Measurements from ENCODE around the gene PRDX5.
"Not testable (repeated sequence)": the region's sequence is repeated elsewhere in the genome, so short reads cannot be mapped to it uniquely, and the experiment has no call there.

Gene PRDX5

GRCh38 chr11:64306563-64306875 is 11.4 kb upstream of the PRDX5 start:
- DNase-seq = no peak

- DNase-seq = no peak
These were observed 10.9 kb upstream of the PRDX5 start for GRCh38 chr11:64306876-64307622.

GRCh38 chr11:64307795-64308194 is 10.1 kb upstream of the PRDX5 start:
- not testable (repeated sequence) for DNase-seq

- no peak for DNase-seq
These were observed 5.0 kb upstream of the PRDX5 start for GRCh38 chr11:64312947-64313346.

- DNase-seq = no peak
These were observed 4.3 kb upstream of the PRDX5 start for GRCh38 chr11:64313491-64314145.

- no peak for DNase-seq
These were observed 3.6 kb upstream of the PRDX5 start for GRCh38 chr11:64314146-64314804.

GRCh38 chr11:64314805-64315561 is 2.9 kb upstream of the PRDX5 start:
- no peak for DNase-seq

GRCh38 chr11:64315667-64316526 is 2.0 kb upstream of the PRDX5 start:
- DNase-seq = not testable (repeated sequence)

- peak; percentile 40 to 41 for DNase-seq
These were observed 1.1 kb upstream of the PRDX5 start for GRCh38 chr11:64316672-64317324.

- peak; percentile 96 to 97 for DNase-seq
These were observed 478 bp upstream of the PRDX5 start, which contains the start of gene TRMT112 for GRCh38 chr11:64317325-64317960. TRMT112 (minus strand) TSS chr11:64317559; CDS start chr11:64317526, 33 bp downstream.

- no peak for DNase-seq
These were observed 1.1 kb downstream of the PRDX5 start for GRCh38 chr11:64318766-64319761.

GRCh38 chr11:64320556-64320955 is 2.6 kb downstream of the PRDX5 start:
- DNase-seq = no peak

GRCh38 chr11:64321026-64321425 is 3.1 kb downstream of the PRDX5 start:
- DNase-seq = no peak

- no peak for DNase-seq
These were observed 3.6 kb downstream of the PRDX5 start for GRCh38 chr11:64321533-64321932.

GRCh38 chr11:64322925-64323260 is 5.0 kb downstream of the PRDX5 start:
- no peak for DNase-seq

GRCh38 chr11:64323373-64323772 is 5.5 kb downstream of the PRDX5 start:
- no peak for DNase-seq

- not testable (repeated sequence) for DNase-seq
These were observed 6.1 kb downstream of the PRDX5 start for GRCh38 chr11:64323984-64324383.

- no peak for DNase-seq
These were observed 7.0 kb downstream of the PRDX5 start for GRCh38 chr11:64324692-64325469.

- no peak for DNase-seq
These were observed 9.5 kb downstream of the PRDX5 start for GRCh38 chr11:64327375-64327774.

All from activated CD4-positive, alpha-beta T cell treated with anti-CD3 and anti-CD28 coated beads, Interleukin-2, amount 50 U/mL, for 48 hours (primary cell).